RWPE2 (cell line): ENCODE measurements around the gene DHPS.

Source experiments
- ATAC-seq: fragments of 200-7000 bp; cut with Tn5 transposase; 3 replicates; pipeline ENCODE4 v1.9.1; 2021; ENCODE audit warnings: low read depth
- DNase-seq: peaks from one replicate; pipeline ENCODE4 v3.0.0-alpha.2; 2020; ENCODE audit warnings: low spot score
- H3K27ac ChIP-seq: fragments of 450-650 bp; 2 replicates; pipeline ENCODE4 v1.5.1; 2017; ENCODE audit warnings: mild to moderate bottlenecking; ENCODE audit not compliant: poor library complexity, severe bottlenecking
- H3K27me3 ChIP-seq: fragments of 250-450 bp; sonication (Bioruptor Pico); 2 replicates; pipeline ENCODE4 v1.5.1; 2021; ENCODE audit warnings: mild to moderate bottlenecking, moderate library complexity; ENCODE audit not compliant: insufficient read depth, poor library complexity, severe bottlenecking
- H3K36me3 ChIP-seq: fragments of 250-450 bp; sonication (Bioruptor Pico); 2 replicates; pipeline ENCODE4 v1.5.1; 2020; ENCODE audit warnings: low read depth, mild to moderate bottlenecking, moderate library complexity
- H3K4me1 ChIP-seq: fragments of 250-450 bp; sonication (Bioruptor Pico); 2 replicates; pipeline ENCODE4 v1.5.1; 2021; ENCODE audit warnings: mild to moderate bottlenecking, moderate library complexity; ENCODE audit not compliant: insufficient read depth, poor library complexity, severe bottlenecking
- H3K4me3 ChIP-seq: fragments of 250-450 bp; sonication (Bioruptor Pico); 2 replicates; pipeline ENCODE4 v1.5.1; 2021; ENCODE audit warnings: mild to moderate bottlenecking, moderate library complexity; ENCODE audit not compliant: severe bottlenecking
- H3K9me3 ChIP-seq: fragments of 250-450 bp; sonication (Bioruptor Pico); 2 replicates; pipeline ENCODE4 v1.5.1; 2021; ENCODE audit warnings: mild to moderate bottlenecking, moderate library complexity; ENCODE audit not compliant: severe bottlenecking
- TF ChIP-seq, protein P1 (sequence below): fragments of 450-650 bp; IDR thresholded peaks from one replicate; pipeline ENCODE4 v1.5.1; 2017; ENCODE audit warnings: mild to moderate bottlenecking, moderate library complexity; ENCODE audit not compliant: poor library complexity, severe bottlenecking

Gene DHPS

GRCh38 chr19:12628040-12629022, 53.3 kb downstream of the DHPS start:
- ATAC-seq (no peak), DNase-seq (no peak)
- H3K4me1 ChIP-seq: no peaks in the 10 kb centered on the region
- peaks cover 19% of the 10 kb centered on the region for H3K9me3 ChIP-seq
- H3K4me3 ChIP-seq: no peak overlapping the region
- TF ChIP-seq, protein P1, sequence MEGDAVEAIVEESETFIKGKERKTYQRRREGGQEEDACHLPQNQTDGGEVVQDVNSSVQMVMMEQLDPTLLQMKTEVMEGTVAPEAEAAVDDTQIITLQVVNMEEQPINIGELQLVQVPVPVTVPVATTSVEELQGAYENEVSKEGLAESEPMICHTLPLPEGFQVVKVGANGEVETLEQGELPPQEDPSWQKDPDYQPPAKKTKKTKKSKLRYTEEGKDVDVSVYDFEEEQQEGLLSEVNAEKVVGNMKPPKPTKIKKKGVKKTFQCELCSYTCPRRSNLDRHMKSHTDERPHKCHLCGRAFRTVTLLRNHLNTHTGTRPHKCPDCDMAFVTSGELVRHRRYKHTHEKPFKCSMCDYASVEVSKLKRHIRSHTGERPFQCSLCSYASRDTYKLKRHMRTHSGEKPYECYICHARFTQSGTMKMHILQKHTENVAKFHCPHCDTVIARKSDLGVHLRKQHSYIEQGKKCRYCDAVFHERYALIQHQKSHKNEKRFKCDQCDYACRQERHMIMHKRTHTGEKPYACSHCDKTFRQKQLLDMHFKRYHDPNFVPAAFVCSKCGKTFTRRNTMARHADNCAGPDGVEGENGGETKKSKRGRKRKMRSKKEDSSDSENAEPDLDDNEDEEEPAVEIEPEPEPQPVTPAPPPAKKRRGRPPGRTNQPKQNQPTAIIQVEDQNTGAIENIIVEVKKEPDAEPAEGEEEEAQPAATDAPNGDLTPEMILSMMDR: no peak
- no peak overlapping the region for H3K27ac ChIP-seq
- H3K27me3 ChIP-seq: no peaks in the 10 kb centered on the region
- H3K36me3 ChIP-seq: peaks cover 73% of the 10 kb centered on the region

- peaks cover 78% of the 10 kb centered on the region for H3K36me3 ChIP-seq
- no peak for DNase-seq
- peaks cover 21% of the 10 kb centered on the region for H3K9me3 ChIP-seq
- no peaks in the 10 kb centered on the region for H3K27me3 ChIP-seq
- no peak overlapping the region for H3K27ac ChIP-seq
- H3K4me1 ChIP-seq: no peaks in the 10 kb centered on the region
- TF ChIP-seq, protein P1: no peak
- H3K4me3 ChIP-seq: no peak overlapping the region
- no peak for ATAC-seq
Measured at GRCh38 chr19:12626958-12627357, 54.7 kb downstream of the DHPS start.
